ENCODE results near the gene ARHGEF16. TPM values are rescaled to one million over a fixed set of nuclear protein-coding genes. Genes with fewer than 3 reads are reported as not detected.

The ARHGEF16 gene
- total RNA-seq, 2 experiments from 2014 or later, result 0.11 to 0.22 TPM

- no peaks in the 10 kb centered on the region for H3K4me1 Mint-ChIP-seq (ENCODE audit: low read depth)
- no peak overlapping the region for H3K4me3 Mint-ChIP-seq
- H3K27ac ChIP-seq (ENCODE audit: low read depth in 1 of 2, low read length in 2 of 2), result no peak overlapping the region
- no peak overlapping the region for H3K4me3 ChIP-seq (ENCODE audit: low read length)
- peaks cover 15% of the 10 kb centered on the region for H3K36me3 Mint-ChIP-seq (ENCODE audit: low read depth)
- H3K27me3 Mint-ChIP-seq, result no peaks in the 10 kb centered on the region
- ChIA-PET POLR2A (no interaction called here), CTCF (no interaction called here)
- H3K36me3 ChIP-seq (ENCODE audit: insufficient read depth, low read length), result peaks cover 7% of the 10 kb centered on the region
- intact Hi-C loops (cut with DNase I, micrococcal nuclease), result no loop called here
- no peaks in the 10 kb centered on the region for H3K4me1 ChIP-seq (ENCODE audit: insufficient read depth, low read length)
- ATAC-seq (ENCODE audit: poor library complexity), result no peak
- no peak for DNase-seq
- H3K9me3 ChIP-seq (ENCODE audit: control insufficient read depth in 1 of 2, insufficient read depth in 1 of 2, low read length in 2 of 2), result no peaks in the 10 kb centered on the region
- no peak overlapping the region for H3K27ac Mint-ChIP-seq
- H3K27me3 ChIP-seq (ENCODE audit: control insufficient read depth in 1 of 2, insufficient read depth in 2 of 2, low read length in 2 of 2), result no peaks in the 10 kb centered on the region
- TF ChIP-seq CTCF (IDR thresholded peaks at IDR 0.05), result no peak
- H3K9me3 Mint-ChIP-seq, result no peaks in the 10 kb centered on the region
These were observed 54.4 kb downstream of the ARHGEF16 start for GRCh38 chr1:3508757-3509415.

DNA sequence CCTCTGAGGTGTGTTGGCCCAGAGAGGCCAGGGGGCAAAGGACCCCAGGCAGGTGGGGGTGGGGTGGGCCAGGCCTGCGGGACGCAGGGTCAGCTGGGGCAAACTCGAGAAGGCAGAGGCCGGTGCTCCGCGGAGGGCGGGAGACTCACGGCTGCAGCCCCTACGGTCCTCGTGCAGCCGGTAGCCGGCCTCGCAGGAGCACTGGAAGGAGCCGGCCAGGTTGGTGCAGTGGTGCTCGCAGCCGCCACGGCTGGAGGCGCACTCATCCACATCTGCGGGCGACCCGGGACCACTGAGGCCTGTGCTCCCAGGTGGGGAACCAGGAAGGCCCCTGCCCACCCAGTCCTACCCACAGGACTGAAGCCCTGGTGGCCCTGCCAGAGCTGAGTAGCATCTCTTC lies 55.3 kb downstream of the ARHGEF16 start:
- Mint-ChIP-seq H3K9me3 (no peaks in the 10 kb centered on the region), H3K4me1 (ENCODE audit: low read depth) (no peaks in the 10 kb centered on the region), H3K4me3 (no peak overlapping the region), H3K36me3 (ENCODE audit: low read depth) (peaks cover 15% of the 10 kb centered on the region), H3K27ac (no peak overlapping the region), H3K27me3 (no peaks in the 10 kb centered on the region)
- Histone ChIP-seq H3K27me3 (ENCODE audit: control insufficient read depth in 1 of 2, insufficient read depth in 2 of 2, low read length in 2 of 2) (no peaks in the 10 kb centered on the region), H3K9me3 (ENCODE audit: control insufficient read depth in 1 of 2, insufficient read depth in 1 of 2, low read length in 2 of 2) (no peaks in the 10 kb centered on the region), H3K27ac (ENCODE audit: low read depth in 1 of 2, low read length in 2 of 2) (no peak overlapping the region), H3K4me1 (ENCODE audit: insufficient read depth, low read length) (no peaks in the 10 kb centered on the region), H3K4me3 (ENCODE audit: low read length) (no peak overlapping the region), H3K36me3 (ENCODE audit: insufficient read depth, low read length) (peaks cover 7% of the 10 kb centered on the region)
- ChIA-PET CTCF (no interaction called here), POLR2A (no interaction called here)
- DNase-seq (no peak), ATAC-seq (ENCODE audit: poor library complexity) (no peak)
- TF ChIP-seq CTCF (IDR thresholded peaks at IDR 0.05), result no peak
- intact Hi-C loops (cut with DNase I, micrococcal nuclease), result no loop called here

DNA sequence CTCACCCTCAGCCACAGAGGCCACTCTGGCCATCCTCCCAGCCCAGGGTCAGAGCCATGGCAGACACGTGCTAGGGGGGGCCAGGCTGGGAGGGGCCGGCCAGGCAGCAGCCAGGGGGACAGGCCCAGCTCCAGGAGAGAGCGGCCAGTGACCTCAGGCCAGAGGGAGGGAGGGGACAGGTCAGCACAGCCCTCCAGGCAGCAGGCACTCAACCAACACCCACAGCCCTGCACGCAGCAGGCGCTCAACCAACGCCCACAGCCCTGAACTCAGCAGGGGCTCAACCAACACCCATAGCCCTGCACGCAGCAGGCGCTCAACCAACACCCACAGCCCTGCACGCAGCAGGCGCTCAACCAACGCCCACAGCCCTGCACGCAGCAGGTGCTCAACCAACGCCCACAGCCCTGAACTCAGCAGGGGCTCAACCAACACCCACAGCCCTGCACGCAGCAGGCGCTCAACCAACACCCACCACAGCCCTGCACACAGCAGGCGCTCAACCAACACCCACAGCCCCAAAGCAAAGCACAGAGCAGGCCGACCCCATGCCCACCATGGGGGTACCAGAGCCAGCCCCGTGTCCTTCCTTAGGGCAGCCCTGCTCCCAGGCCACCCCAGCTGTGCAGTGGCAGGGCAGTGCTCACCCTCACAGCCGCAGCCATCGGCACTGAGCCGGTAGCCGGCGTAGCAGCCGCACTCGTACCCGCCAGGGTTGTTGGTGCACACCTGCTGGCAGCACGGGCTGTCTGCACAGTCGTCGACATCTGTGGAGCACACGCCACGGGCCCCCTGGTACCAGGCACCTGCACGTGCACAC lies 55.9 kb downstream of the ARHGEF16 start:
- Mint-ChIP-seq H3K27ac (no peak overlapping the region), H3K36me3 (ENCODE audit: low read depth) (peaks cover 15% of the 10 kb centered on the region), H3K27me3 (no peaks in the 10 kb centered on the region), H3K4me3 (no peak overlapping the region), H3K9me3 (no peaks in the 10 kb centered on the region), H3K4me1 (ENCODE audit: low read depth) (no peaks in the 10 kb centered on the region)
- CTCF ChIA-PET, result no interaction called here
- ATAC-seq (ENCODE audit: poor library complexity) (no peak), DNase-seq (no peak)
- no peaks in the 10 kb centered on the region for H3K27me3 ChIP-seq (ENCODE audit: control insufficient read depth in 1 of 2, insufficient read depth in 2 of 2, low read length in 2 of 2)
- no peak overlapping the region for H3K27ac ChIP-seq (ENCODE audit: low read depth in 1 of 2, low read length in 2 of 2)
- intact Hi-C loops (cut with DNase I, micrococcal nuclease), result no loop called here
- H3K4me1 ChIP-seq (ENCODE audit: insufficient read depth, low read length), result no peaks in the 10 kb centered on the region
- H3K9me3 ChIP-seq (ENCODE audit: control insufficient read depth in 1 of 2, insufficient read depth in 1 of 2, low read length in 2 of 2), result no peaks in the 10 kb centered on the region
- POLR2A ChIA-PET, result no interaction called here
- peaks cover 7% of the 10 kb centered on the region for H3K36me3 ChIP-seq (ENCODE audit: insufficient read depth, low read length)
- no peak for TF ChIP-seq CTCF (IDR thresholded peaks at IDR 0.05)
- H3K4me3 ChIP-seq (ENCODE audit: low read length), result no peak overlapping the region

All from CD4-positive, alpha-beta T cell (primary cell).